ENCODE data around the gene KLHL40. TPM values are rescaled to one million over a fixed set of nuclear protein-coding genes. Genes with fewer than 3 reads are reported as not detected.

KLHL40 gene
- total RNA-seq, 2 experiments from 2014 or later = not detected

- Histone ChIP-seq H3K4me3 (ENCODE audit: low read depth, low read length, poor library complexity, severe bottlenecking) (no peak overlapping the region), H4K20me1 (ENCODE audit: insufficient read depth, low read length) (no peaks in the 10 kb centered on the region), H3K4me2 (ENCODE audit: low read length) (no peak overlapping the region), H2AFZ (ENCODE audit: low read length) (no peak overlapping the region), H3K9me3 (ENCODE audit: low read length) (no peaks in the 10 kb centered on the region), H3K9me2 (ENCODE audit: insufficient read depth, low read length) (no peaks in the 10 kb centered on the region), H3K79me2 (ENCODE audit: insufficient read depth, low read depth, low read length) (no peaks in the 10 kb centered on the region), H3K4me1 (ENCODE audit: insufficient read depth, low read length, poor library complexity, severe bottlenecking) (peaks cover 5% of the 10 kb centered on the region), H3K27ac (ENCODE audit: low read depth, low read length, poor library complexity, severe bottlenecking) (no peak overlapping the region), H3K36me3 (ENCODE audit: insufficient read depth, low read length) (no peaks in the 10 kb centered on the region)
- BruUV-seq (replicated peaks) = no TSS peak
- no peak for TF ChIP-seq CTCF (conservative IDR thresholded peaks at IDR 0.05; ENCODE audit: low read length)
- no peak for TF ChIP-seq EZH2phosphoT487 (IDR thresholded peaks at IDR 0.05; ENCODE audit: borderline replicate concordance, low read depth, low read length)
- intact Hi-C loops (cut with micrococcal nuclease; ENCODE audit: unreplicated experiment) = loop anchor here (10.0 kb wide), 1 partner anchor 88 kb away; no protein-coding TSS in a partner anchor
- no peak for DNase-seq (ENCODE audit: low spot score)
- POLR2A ChIA-PET = no interaction called here
- CTCF ChIA-PET (ENCODE audit: unreplicated experiment) = no interaction called here
Observed at GRCh38 chr3:42656680-42657610, 28.4 kb upstream of the KLHL40 start.

- no peak for TF ChIP-seq EZH2phosphoT487 (IDR thresholded peaks at IDR 0.05; ENCODE audit: borderline replicate concordance, low read depth, low read length)
- TF ChIP-seq CTCF (conservative IDR thresholded peaks at IDR 0.05; ENCODE audit: low read length) = no peak
- POLR2A ChIA-PET = no interaction called here
- Histone ChIP-seq H3K9me3 (ENCODE audit: low read length) (no peaks in the 10 kb centered on the region), H3K4me1 (ENCODE audit: insufficient read depth, low read length, poor library complexity, severe bottlenecking) (peaks cover 5% of the 10 kb centered on the region), H3K36me3 (ENCODE audit: insufficient read depth, low read length) (no peaks in the 10 kb centered on the region), H3K4me3 (ENCODE audit: low read depth, low read length, poor library complexity, severe bottlenecking) (no peak overlapping the region), H3K9me2 (ENCODE audit: insufficient read depth, low read length) (no peaks in the 10 kb centered on the region), H3K27ac (ENCODE audit: low read depth, low read length, poor library complexity, severe bottlenecking) (no peak overlapping the region), H3K79me2 (ENCODE audit: insufficient read depth, low read depth, low read length) (no peaks in the 10 kb centered on the region), H2AFZ (ENCODE audit: low read length) (no peak overlapping the region), H4K20me1 (ENCODE audit: insufficient read depth, low read length) (no peaks in the 10 kb centered on the region), H3K4me2 (ENCODE audit: low read length) (no peak overlapping the region)
- intact Hi-C loops (cut with micrococcal nuclease; ENCODE audit: unreplicated experiment) = loop anchor here (10.0 kb wide), 1 partner anchor 87 kb away; no protein-coding TSS in a partner anchor
- DNase-seq (ENCODE audit: low spot score) = no peak
- CTCF ChIA-PET (ENCODE audit: unreplicated experiment) = no interaction called here
- BruUV-seq (replicated peaks) = no TSS peak
Observed at GRCh38 chr3:42657675-42658074, 27.7 kb upstream of the KLHL40 start.

Data from OCI-LY7 (cell line).